B cell (primary cell): ENCODE results near the gene NECTIN4. TPM values are rescaled to one million over a fixed set of nuclear protein-coding genes. Genes with fewer than 3 reads are reported as not detected.

ENCODE experiments used
- ATAC-seq: fragments of 200-7000 bp; cut with Tn5 transposase; one replicate; pipeline ENCODE4 v1.10.0; 2021; ENCODE audit warnings: low read depth, mild to moderate bottlenecking, moderate number of reproducible peaks, moderate library complexity
- CTCF ChIA-PET: fragments of 350-600 bp; sonication (Branson Sonifier 250); formaldehyde crosslinking; loops from one replicate; lab custom pipeline; 2021; ENCODE audit warnings: antibody characterized with exemption, inconsistent platforms; lab: Charles Lee
- POLR2A ChIA-PET: fragments of 350-600 bp; sonication (Branson Sonifier 250); formaldehyde crosslinking; loops from one replicate; lab custom pipeline; 2021; ENCODE audit warnings: antibody characterized with exemption; lab: Charles Lee
- DNase-seq: peaks from one replicate; pipeline ENCODE4 v3.0.0; 2013
- H2AFZ ChIP-seq: 2 replicates; pipeline ENCODE4 v1.6.1; 2012; ENCODE audit warnings: mild to moderate bottlenecking, low read depth, low read length; ENCODE audit not compliant: insufficient read depth, poor library complexity, severe bottlenecking
- H3K27ac ChIP-seq, 2 donors: 1 replicate in 1 of 2; 2 replicates in 1 of 2; pipeline ENCODE4 v1.5.1; 2012 to 2013; ENCODE audit warnings: low read length in 2 of 2, mild to moderate bottlenecking in 2 of 2, moderate library complexity in 1 of 2
- H3K27me3 ChIP-seq, 4 experiments: fragments of 200-600 bp in 1 of 4; sonication (generic) in 1 of 4; replicated peaks in 1 of 4; 1 replicate in 2 of 4; 2 replicates in 2 of 4; pipeline versions ENCODE4 v1.6.1 to v1.7.0; 2013 to 2016; ENCODE audit warnings: low read length in 3 of 4, mild to moderate bottlenecking in 2 of 4, mixed read lengths in 1 of 4, moderate library complexity in 1 of 4; ENCODE audit not compliant: insufficient read depth in 4 of 4, control insufficient read depth in 3 of 4; ENCODE audit errors: control extremely low read depth in 1 of 4
- H3K36me3 ChIP-seq, 2 experiments: replicated peaks in 1 of 2; 1 replicate in 1 of 2; 2 replicates in 1 of 2; pipeline versions ENCODE4 v1.6.1 to v1.7.1; 2013; ENCODE audit warnings: low read length in 1 of 2; ENCODE audit not compliant: insufficient read depth in 2 of 2, control insufficient read depth in 1 of 2; ENCODE audit errors: control extremely low read depth in 1 of 2, extremely low read depth in 1 of 2
- H3K4me1 ChIP-seq, 2 donors: fragments of 200-600 bp in 1 of 2; sonication (generic) in 1 of 2; 1 replicate in 1 of 2; 2 replicates in 1 of 2; pipeline versions ENCODE4 v1.5.1 to v1.6.1; 2013 to 2017; ENCODE audit warnings: low read length in 2 of 2; ENCODE audit not compliant: control insufficient read depth in 2 of 2, insufficient read depth in 2 of 2
- H3K4me2 ChIP-seq: replicated peaks from 2 replicates; pipeline ENCODE3; 2012; ENCODE audit warnings: mild to moderate bottlenecking, low read depth, low read length; ENCODE audit not compliant: poor library complexity, severe bottlenecking
- H3K4me3 ChIP-seq, 5 experiments: fragments of 200-600 bp in 1 of 5; sonication (generic) in 1 of 5; 1 replicate in 3 of 5; 2 replicates in 2 of 5; pipeline versions ENCODE4 v1.5.1 to v1.7.0; 2011 to 2016; ENCODE audit warnings: low read length in 4 of 5, mild to moderate bottlenecking in 4 of 5, low read depth in 2 of 5, control low read depth in 1 of 5, moderate library complexity in 1 of 5; ENCODE audit not compliant: insufficient read depth in 1 of 5; ENCODE audit errors: control extremely low read depth in 1 of 5, extremely low read depth in 1 of 5
- H3K79me2 ChIP-seq: fragments of 200-600 bp; sonication (generic); one replicate; pipeline ENCODE4 v1.6.0; 2016; ENCODE audit warnings: low read length; ENCODE audit not compliant: control insufficient read depth, insufficient read depth
- H3K9ac ChIP-seq: fragments of 200-600 bp; sonication (generic); 2 replicates; pipeline ENCODE4 v1.6.1; 2017; ENCODE audit warnings: mild to moderate bottlenecking, low read length, moderate library complexity
- H3K9me3 ChIP-seq, 3 donors: one replicate each; pipeline versions ENCODE4 v1.6.1 to v1.7.1; 2013; ENCODE audit warnings: low read length in 2 of 3; ENCODE audit not compliant: control insufficient read depth in 2 of 3, insufficient read depth in 1 of 3; ENCODE audit errors: control extremely low read depth in 1 of 3
- H4K20me1 ChIP-seq: 2 replicates; pipeline ENCODE4 v1.6.0; 2012; ENCODE audit warnings: mild to moderate bottlenecking, low read length; ENCODE audit not compliant: insufficient read depth, control insufficient read depth, poor library complexity, severe bottlenecking
- H3K27ac Mint-ChIP-seq: one replicate; pipeline ENCODE4 v1.8.0; 2021; ENCODE audit warnings: mixed read lengths
- H3K27me3 Mint-ChIP-seq: one replicate; pipeline ENCODE4 v1.8.0; 2021; ENCODE audit warnings: mixed read lengths
- H3K4me1 Mint-ChIP-seq: one replicate; pipeline ENCODE4 v1.8.0; 2021; ENCODE audit warnings: mixed read lengths
- H3K4me3 Mint-ChIP-seq: one replicate; pipeline ENCODE4 v1.8.0; 2021; ENCODE audit warnings: mixed read lengths
- H3K9me3 Mint-ChIP-seq: one replicate; pipeline ENCODE4 v1.8.0; 2022; ENCODE audit warnings: mixed read lengths; ENCODE audit not compliant: insufficient read depth
- CTCF ChIP-seq: fragments of 200-600 bp; IDR thresholded peaks from one replicate; pipeline ENCODE4 v1.8.0; 2022; ENCODE audit warnings: antibody characterized with exemption, mild to moderate bottlenecking
- EZH2 ChIP-seq: IDR thresholded peaks from 2 replicates; pipeline ENCODE4 v1.6.1; 2012; ENCODE audit warnings: borderline replicate concordance, low read depth, mild to moderate bottlenecking, moderate library complexity, low read length; ENCODE audit not compliant: insufficient read depth, poor library complexity, severe bottlenecking
- WGBS: methylation state at CpG from one replicate; pipeline ENCODE4 v1.1.5; 2013; ENCODE audit warnings: missing lambda C conversion rate; ENCODE audit not compliant: insufficient coverage; 5-methylcytosine and 5-hydroxymethylcytosine counted together
- intact Hi-C: fragments of 100-400 bp; cut with micrococcal nuclease; formaldehyde crosslinking; loops from one replicate; pipeline ENCODE4 v1.10.0; 2022
- polyA plus RNA-seq: library from polyadenylated mRNA; depleted of rRNA; stranded (reverse); fragments of >200 nt; gene quantifications from 2 replicates; pipeline ENCODE4 v1.2.3, GENCODE V29; 2012
- total RNA-seq, 2 donors: library from RNA; stranded (reverse); fragments of 120-200 nt in 1 of 2; gene quantifications; 1 replicate in 1 of 2; 2 replicates in 1 of 2; pipeline versions ENCODE4 v1.2.3 to v1.2.4, GENCODE V29; 2013 to 2022

Gene NECTIN4
- total and polyA plus RNA-seq, 2 donors (not counting 1 experiment from before 2014, with no cell fraction given) = not detected

GRCh38 chr1:161092621-161093028 lies 3.3 kb upstream of the NECTIN4 start:
- no peak overlapping the region for H3K4me3 ChIP-seq
- WGBS = 94% methylated on average over 3 of the region's 3 CpGs
- H3K4me2 ChIP-seq = no peak overlapping the region
- no peak overlapping the region for H3K27ac ChIP-seq
- no peak overlapping the region for H3K27ac Mint-ChIP-seq
- H4K20me1 ChIP-seq = no peaks in the 10 kb centered on the region
- H3K27me3 ChIP-seq = no peaks in the 10 kb centered on the region
- intact Hi-C loops = loop anchor here (10.0 kb wide), 1 partner anchor 292 kb away; no protein-coding TSS in a partner anchor
- H3K9me3 ChIP-seq = no peaks in the 10 kb centered on the region
- no peaks in the 10 kb centered on the region for H3K36me3 ChIP-seq
- H3K79me2 ChIP-seq = no peaks in the 10 kb centered on the region
- H3K27me3 Mint-ChIP-seq = no peaks in the 10 kb centered on the region
- peaks cover 20% of the 10 kb centered on the region for H3K4me1 Mint-ChIP-seq
- ChIA-PET POLR2A (no interaction called here), CTCF (interaction anchor here (8.7 kb wide), 1 partner anchor 22 kb away, joined by 142 read pairs; the partner anchor contains the start of gene ARHGAP30)
- no peak for TF ChIP-seq EZH2
- no peak for TF ChIP-seq CTCF
- ATAC-seq (no peak), DNase-seq (no peak)
- H3K4me3 Mint-ChIP-seq = no peak overlapping the region
- H3K9ac ChIP-seq = no peak overlapping the region
- no peak overlapping the region for H2AFZ ChIP-seq
- H3K9me3 Mint-ChIP-seq = no peaks in the 10 kb centered on the region
- peaks cover 9 to 19% of the 10 kb centered on the region in 2 donors for H3K4me1 ChIP-seq

- H2AFZ ChIP-seq = no peak overlapping the region
- ChIA-PET POLR2A (no interaction called here), CTCF (no interaction called here)
- 97% methylated on average over 4 of the region's 7 CpGs for WGBS
- H3K27ac Mint-ChIP-seq = no peak overlapping the region
- H3K4me3 Mint-ChIP-seq = no peak overlapping the region
- no peaks in the 10 kb centered on the region for H3K79me2 ChIP-seq
- no peaks in the 10 kb centered on the region for H3K9me3 ChIP-seq
- H3K4me1 ChIP-seq = peaks cover 2 to 12% of the 10 kb centered on the region in 2 donors
- no peak overlapping the region for H3K9ac ChIP-seq
- intact Hi-C loops = loop anchor here (10.0 kb wide), 1 partner anchor 293 kb away; no protein-coding TSS in a partner anchor
- H3K4me2 ChIP-seq = no peak overlapping the region
- peaks cover 14% of the 10 kb centered on the region for H3K4me1 Mint-ChIP-seq
- H3K27ac ChIP-seq = no peak overlapping the region
- no peak overlapping the region for H3K4me3 ChIP-seq
- no peak for DNase-seq
- no peaks in the 10 kb centered on the region for H3K27me3 Mint-ChIP-seq
- no peaks in the 10 kb centered on the region for H3K36me3 ChIP-seq
- no peak for ATAC-seq
- no peaks in the 10 kb centered on the region for H3K9me3 Mint-ChIP-seq
- H4K20me1 ChIP-seq = no peaks in the 10 kb centered on the region
- no peaks in the 10 kb centered on the region for H3K27me3 ChIP-seq
- TF ChIP-seq EZH2 (no peak), CTCF (no peak)
Measured at GRCh38 chr1:161091796-161092507, 2.6 kb upstream of the NECTIN4 start.
